Measurements from ENCODE around the gene ISLR. TPM values are rescaled to one million over a fixed set of nuclear protein-coding genes. Genes with fewer than 3 reads are reported as not detected.

Gene ISLR
- total and polyA plus RNA-seq, 2 experiments from 2014 or later: 0.55 TPM; not detected in 1

Small RNA genes lying within 50 kb of the gene (small RNA-seq; reads per million reads assigned to genes)
- not detected for gene RF00017 (ENCODE audit: low replicate concordance)

Other genes with a start within 250 kb of the ISLR start
- gene LOXL1, start 247.2 kb upstream of the ISLR start, total RNA-seq (2014; rRNA removed; shearing (Covaris generic)): 6.8 and 10.8 TPM in 2 replicates
- gene LOXL1, start 247.2 kb upstream of the ISLR start, polyA plus RNA-seq (2016; fragmentation: Nextera tagmentation; extraction: Ambion mirVana): 6.9 and 10.3 TPM in 2 replicates
- gene STOML1, start 181.4 kb upstream of the ISLR start, total RNA-seq (2014; rRNA removed; shearing (Covaris generic)): 2.4 and 2.7 TPM in 2 replicates
- 1.5 and 2.3 TPM in 2 replicates for gene STOML1, start 181.4 kb upstream of the ISLR start, polyA plus RNA-seq (2016; fragmentation: Nextera tagmentation; extraction: Ambion mirVana)
- 73.1 and 85.3 TPM in 2 replicates for gene PML, start 179.0 kb upstream of the ISLR start, total RNA-seq (2014; rRNA removed; shearing (Covaris generic))
- 18.9 and 19.0 TPM in 2 replicates for gene PML, start 179.0 kb upstream of the ISLR start, polyA plus RNA-seq (2016; fragmentation: Nextera tagmentation; extraction: Ambion mirVana)
- 2.1 and 7.5 TPM in 2 replicates for gene GOLGA6A, start 91.2 kb upstream of the ISLR start, total RNA-seq (2014; rRNA removed; shearing (Covaris generic))
- 0.18 and 0.57 TPM in 2 replicates for gene GOLGA6A, start 91.2 kb upstream of the ISLR start, polyA plus RNA-seq (2016; fragmentation: Nextera tagmentation; extraction: Ambion mirVana)
- 0.21 and 0.27 TPM in 2 replicates for gene ISLR2, start 43.1 kb upstream of the ISLR start, total RNA-seq (2014; rRNA removed; shearing (Covaris generic))
- gene ISLR2, start 43.1 kb upstream of the ISLR start, polyA plus RNA-seq (2016; fragmentation: Nextera tagmentation; extraction: Ambion mirVana): 0.13 and 0.59 TPM in 2 replicates
- 9.9 and 14.1 TPM in 2 replicates for gene STRA6, start 29.1 kb downstream of the ISLR start, total RNA-seq (2014; rRNA removed; shearing (Covaris generic))
- gene STRA6, start 29.1 kb downstream of the ISLR start, polyA plus RNA-seq (2016; fragmentation: Nextera tagmentation; extraction: Ambion mirVana): 8.2 TPM in 2 replicates
- 0.27 and 2.6 TPM in 2 replicates for gene CCDC33, start 62.6 kb downstream of the ISLR start, total RNA-seq (2014; rRNA removed; shearing (Covaris generic))
- gene CCDC33, start 62.6 kb downstream of the ISLR start, polyA plus RNA-seq (2016; fragmentation: Nextera tagmentation; extraction: Ambion mirVana): 2.5 and 2.8 TPM in 2 replicates
- gene CYP11A1, start 193.9 kb downstream of the ISLR start, total RNA-seq (2014; rRNA removed; shearing (Covaris generic)): 1.7 and 3.3 TPM in 2 replicates
- gene CYP11A1, start 193.9 kb downstream of the ISLR start, polyA plus RNA-seq (2016; fragmentation: Nextera tagmentation; extraction: Ambion mirVana): 1.2 and 1.9 TPM in 2 replicates

Data from GM23338 (cell line).